HG03175 (cell line): ENCODE data around the gene C1orf21.

ENCODE experiments used
- ATAC-seq: cut with Tn5 transposase; IDR thresholded peaks from one replicate; pipeline ENCODE4 v1.9.1; 2021; ENCODE audit warnings: mild to moderate bottlenecking, moderate library complexity; ENCODE audit not compliant: unreplicated experiment

The C1orf21 gene

GRCh38 chr1:184552446-184552845, 165.6 kb downstream of the C1orf21 start:
- no peak for ATAC-seq

DNA sequence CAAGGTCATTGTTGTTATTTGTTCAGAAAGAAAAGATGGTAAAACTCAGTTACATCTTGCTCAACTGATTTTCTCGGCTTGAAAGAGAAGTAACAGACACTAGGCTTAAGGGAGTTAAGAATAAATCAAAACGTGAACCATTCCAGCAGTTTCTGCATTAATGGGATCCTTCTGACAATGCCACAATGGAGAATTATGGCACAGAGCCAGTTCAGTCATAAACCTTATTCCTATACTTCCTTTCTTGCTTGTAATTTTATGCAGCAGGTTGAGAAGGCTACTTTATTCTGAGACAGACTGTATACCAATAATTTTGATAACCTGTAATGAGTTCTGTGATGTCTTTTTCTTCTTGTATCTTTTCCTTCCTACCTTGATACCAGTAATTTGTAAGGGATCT, 167.0 kb downstream of the C1orf21 start:
- ATAC-seq: no peak

GRCh38 chr1:184555665-184556641, 169.1 kb downstream of the C1orf21 start:
- ATAC-seq: no peak

- ATAC-seq: no peak
Observed at GRCh38 chr1:184556665-184557064, 169.8 kb downstream of the C1orf21 start.

DNA sequence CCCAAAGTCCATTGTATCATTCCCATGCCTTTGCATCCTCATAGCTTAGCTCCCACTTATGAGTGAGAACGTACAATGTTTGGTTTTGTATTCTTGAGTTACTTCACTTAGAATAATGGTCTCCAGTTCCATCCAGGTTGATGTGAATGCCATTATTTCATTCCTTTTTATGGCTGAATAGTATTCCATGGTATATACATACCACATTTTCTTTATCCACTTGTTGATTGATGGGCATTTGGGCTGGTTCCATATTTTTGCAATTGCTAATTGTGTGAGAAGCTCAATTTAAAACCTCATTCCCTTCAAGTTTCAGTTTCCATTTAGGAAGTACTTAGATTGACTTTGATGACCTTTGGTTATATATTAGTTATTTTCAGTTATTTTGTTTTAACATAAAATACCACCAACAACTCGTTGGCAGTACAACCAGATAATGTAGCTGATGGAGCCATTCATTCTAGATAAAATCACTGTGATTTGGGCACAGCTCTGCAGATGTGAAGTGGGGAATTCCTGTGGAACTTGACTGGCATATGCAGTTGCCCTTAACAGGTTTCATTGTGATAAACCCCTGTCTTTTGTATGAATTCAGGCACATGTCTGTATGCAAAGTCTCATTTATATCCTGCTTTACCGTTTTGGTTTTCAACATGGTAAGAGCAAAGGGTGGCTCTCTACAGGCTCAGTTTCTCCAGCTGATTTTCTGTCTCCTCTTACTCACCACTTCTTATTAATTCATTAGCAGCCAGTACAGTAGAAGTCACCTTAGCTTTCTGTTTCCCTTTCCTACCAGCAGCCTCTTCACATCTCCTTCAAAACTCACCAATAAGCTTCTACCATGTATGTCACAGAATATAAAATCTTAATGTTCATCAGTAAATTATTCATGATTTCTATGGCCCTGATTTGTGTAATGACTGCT, 170.9 kb downstream of the C1orf21 start:
- no peak for ATAC-seq

DNA sequence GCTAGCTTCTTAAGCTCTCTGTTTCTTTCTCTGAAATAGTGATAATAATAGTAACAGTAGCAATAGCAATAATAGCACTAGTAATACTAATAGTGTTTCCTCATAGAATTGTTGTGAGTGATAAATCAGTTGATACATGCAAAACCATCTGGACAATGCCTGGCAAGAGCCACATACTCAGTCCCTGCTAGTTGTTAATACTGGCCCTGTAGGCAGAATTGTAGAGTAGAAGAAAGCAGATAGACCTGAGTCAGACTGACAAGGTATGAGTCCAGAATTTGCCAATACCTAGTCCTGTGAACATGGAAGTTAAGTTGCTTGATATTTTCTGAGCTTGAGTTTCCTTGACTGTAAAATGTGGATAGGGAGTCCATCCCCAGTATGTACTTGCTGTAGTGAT, 171.9 kb downstream of the C1orf21 start:
- ATAC-seq: no peak

DNA sequence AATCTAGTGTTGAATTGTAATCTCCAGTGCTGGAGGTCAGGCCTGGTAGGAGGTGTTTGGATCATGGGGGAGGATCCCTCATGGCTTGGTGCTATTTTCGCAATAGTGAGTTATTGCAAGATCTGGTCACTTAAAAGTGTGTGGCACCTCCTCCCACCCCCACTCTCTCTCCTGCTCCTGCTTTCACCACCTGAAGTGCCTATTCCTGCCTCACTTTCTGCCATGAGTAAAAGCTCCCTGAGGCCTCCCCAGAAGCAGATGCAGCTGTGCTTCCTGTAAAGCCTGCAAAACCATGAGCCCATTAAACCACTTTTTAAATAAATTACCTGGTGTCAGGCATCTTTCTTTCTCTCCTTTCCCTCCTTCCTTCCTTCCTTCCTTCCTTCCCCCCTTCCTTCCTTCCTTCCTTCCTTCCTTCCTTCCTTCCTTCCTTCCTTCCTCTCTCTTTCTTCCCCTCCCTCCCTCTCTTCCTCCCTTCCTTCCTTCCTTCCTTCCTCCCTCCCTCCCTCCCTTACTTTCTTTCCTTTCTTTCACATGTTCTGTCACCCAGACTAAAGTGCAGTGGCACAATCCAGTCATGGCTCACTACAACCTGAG, 172.4 kb downstream of the C1orf21 start:
- ATAC-seq: no peak

DNA sequence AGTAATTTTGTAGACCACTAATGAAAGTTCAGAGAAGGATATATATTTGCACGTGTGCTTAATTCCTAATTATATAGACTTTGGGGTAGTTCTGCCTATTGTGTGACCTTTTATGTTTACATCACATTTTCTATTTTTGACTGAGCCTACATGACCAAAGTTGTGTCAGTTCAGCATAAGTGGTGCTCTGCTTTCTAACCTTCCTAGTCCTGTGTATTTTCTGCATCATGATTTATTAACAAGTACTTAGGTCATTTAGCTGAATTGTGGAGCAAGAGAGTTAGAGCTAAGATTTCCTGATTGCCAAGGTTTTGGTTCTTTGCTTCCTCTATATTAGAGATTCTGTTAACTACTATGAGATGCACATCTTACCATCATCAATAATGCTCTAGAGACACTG, 176.0 kb downstream of the C1orf21 start:
- ATAC-seq: no peak

DNA sequence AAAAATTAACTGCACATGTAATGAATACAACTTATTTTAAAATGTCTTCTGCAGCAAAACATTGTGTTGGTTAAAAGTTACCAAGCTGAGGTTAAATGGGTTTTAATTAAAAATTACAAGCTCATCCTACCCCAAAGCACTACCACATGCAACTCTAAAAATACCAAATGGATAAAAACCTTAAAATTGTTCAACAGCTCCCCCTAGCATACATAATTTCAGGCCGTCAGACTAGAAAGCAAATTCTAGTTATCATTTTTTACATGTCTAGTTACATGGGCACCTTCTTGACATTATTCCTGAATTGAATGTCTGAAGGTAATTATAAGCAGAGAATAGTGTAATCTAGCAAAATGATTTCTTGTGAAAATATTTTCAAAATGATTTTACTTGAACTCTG, 176.5 kb downstream of the C1orf21 start:
- ATAC-seq: no peak

- no peak for ATAC-seq
Observed at GRCh38 chr1:184567009-184567408, 180.2 kb downstream of the C1orf21 start.

DNA sequence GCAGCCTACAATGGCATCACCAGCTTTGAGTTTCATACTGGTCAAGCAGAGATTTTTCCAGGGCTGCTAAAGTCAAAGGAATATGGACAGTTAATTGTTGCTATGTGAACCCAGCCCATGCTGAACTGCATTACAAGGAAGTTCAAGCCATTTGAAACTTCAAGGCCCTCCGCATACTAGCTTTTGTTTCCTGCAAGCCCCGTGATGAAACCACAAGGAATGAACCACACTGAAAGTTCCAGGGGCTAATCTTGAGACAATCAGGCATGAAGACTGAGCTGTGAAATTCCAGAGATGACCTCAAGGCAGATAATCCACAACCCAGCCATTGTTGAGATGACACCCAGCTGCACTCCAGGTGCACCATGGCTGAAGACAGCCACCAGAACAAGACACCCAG, 180.8 kb downstream of the C1orf21 start:
- no peak for ATAC-seq

DNA sequence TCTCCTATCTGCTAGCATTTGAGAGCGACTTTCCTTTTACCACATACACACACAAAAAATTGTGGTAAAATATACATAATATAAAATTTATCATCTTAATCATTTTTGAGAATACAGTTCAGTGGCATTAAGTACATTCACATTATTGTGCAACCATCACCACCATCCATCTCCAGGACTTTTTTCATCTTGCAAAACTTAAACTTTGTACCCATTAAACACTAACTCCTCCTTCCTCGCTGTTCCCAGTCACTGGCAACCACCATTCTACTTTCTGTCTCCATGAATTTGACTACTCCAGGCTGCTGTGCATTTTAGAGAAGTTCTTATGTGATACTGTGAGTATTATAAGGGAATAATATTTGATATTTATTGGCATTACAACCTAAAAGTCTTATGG, 181.3 kb downstream of the C1orf21 start:
- ATAC-seq: no peak

GRCh38 chr1:184569106-184569505, 182.3 kb downstream of the C1orf21 start:
- ATAC-seq: no peak

- no peak for ATAC-seq
Observed at GRCh38 chr1:184574588-184574987, 187.8 kb downstream of the C1orf21 start.

- ATAC-seq: no peak
Observed at GRCh38 chr1:184576822-184577221, 190.0 kb downstream of the C1orf21 start.

GRCh38 chr1:184577319-184577718, 190.5 kb downstream of the C1orf21 start:
- ATAC-seq: no peak

DNA sequence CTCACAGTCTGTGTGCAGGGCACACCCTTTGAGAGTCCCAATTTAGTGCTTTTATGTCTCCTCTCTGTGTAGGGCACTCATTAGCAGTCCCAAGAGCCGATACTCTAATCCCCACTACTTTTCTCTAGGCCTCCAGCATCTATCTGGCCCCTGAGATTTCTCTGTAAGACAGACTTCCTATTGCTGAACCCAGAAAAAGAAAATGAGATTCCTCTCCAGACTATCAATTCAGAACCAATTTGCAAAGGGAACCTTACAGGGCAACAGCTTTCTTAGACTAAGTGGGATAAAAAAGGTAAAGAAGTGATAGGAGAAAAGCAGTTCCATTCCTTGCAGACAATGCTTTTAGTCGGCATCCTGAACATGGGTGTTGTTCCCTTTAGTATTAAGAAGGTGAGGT, 195.6 kb downstream of the C1orf21 start:
- ATAC-seq: no peak

DNA sequence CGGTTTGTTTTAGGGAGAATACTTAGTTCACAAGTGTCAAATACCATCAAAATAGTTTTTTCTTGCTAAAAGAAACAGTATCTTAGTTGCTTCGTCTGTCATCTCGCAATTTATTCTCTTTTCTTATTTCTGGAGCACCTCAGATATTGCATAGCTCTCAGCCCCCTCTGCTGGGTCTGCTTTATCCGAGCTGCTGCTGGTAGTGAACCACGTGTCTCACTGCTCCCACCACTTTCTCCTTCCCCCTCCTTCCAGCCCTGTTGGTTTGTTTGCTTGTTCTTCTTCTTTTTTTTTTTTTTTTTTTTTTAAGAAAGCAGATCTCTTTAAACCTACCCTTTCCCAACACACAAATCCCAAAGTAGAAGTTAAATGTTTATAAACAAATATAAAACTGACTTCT, 197.0 kb downstream of the C1orf21 start:
- ATAC-seq: no peak

DNA sequence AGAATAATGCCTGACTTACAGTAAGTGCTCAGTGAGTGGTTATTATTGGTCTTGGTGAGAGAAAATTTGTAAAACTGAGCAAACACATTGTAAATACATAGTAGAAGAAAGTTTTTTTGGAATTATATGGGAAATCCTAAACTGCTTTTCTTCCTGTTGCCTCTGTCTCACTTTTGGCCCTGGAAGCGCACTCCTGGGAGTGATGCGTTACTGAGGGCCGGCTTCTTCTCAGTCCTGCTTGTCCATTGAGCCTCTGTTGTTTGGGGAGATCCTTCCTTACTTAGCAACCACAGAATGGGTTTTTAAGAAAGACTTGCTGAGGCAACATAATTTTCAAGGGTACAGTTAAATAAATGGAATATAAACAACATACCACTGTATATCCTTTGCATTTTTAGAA, 201.9 kb downstream of the C1orf21 start:
- ATAC-seq: no peak

- no peak for ATAC-seq
Observed at GRCh38 chr1:184590163-184590750, 203.4 kb downstream of the C1orf21 start.

DNA sequence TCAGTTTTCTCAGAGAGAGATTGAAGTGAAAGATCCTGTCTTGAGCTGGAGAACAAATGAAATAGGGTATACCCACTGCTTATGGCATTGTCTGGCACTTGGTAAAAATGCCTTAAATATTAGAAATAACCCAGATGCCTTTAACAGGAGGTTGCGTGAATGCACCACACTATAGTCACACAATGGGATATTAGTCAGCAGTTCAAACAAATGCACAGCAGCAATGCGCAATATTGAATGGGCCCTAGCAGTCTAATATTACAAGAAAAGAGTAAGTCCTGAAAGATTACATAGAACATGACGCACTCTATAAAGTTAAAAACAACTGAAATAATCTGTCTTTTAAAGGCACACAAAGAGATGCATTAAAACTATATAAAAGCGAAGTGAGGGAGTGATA, 206.8 kb downstream of the C1orf21 start:
- ATAC-seq: no peak
